GM18505 (cell line): ENCODE data around the gene PTPRO.

Experiments used
- ATAC-seq: cut with Tn5 transposase; IDR thresholded peaks from one replicate; pipeline ENCODE4 v1.9.1; 2021; ENCODE audit not compliant: unreplicated experiment
- POLR2A ChIP-seq: IDR thresholded peaks from 4 replicates; pipeline ENCODE4 v1.6.1; 2011; ENCODE audit warnings: borderline replicate concordance; ENCODE audit not compliant: insufficient read depth, insufficient read length; ENCODE audit errors: extremely low read depth

Gene PTPRO

GRCh38 chr12:15561396-15561795 is 239.1 kb downstream of the PTPRO start:
- no peak for TF ChIP-seq POLR2A
- ATAC-seq: no peak

GRCh38 chr12:15562263-15562662 is 240.0 kb downstream of the PTPRO start:
- TF ChIP-seq POLR2A: no peak
- no peak for ATAC-seq

GRCh38 chr12:15563663-15564062 is 241.4 kb downstream of the PTPRO start:
- ATAC-seq: no peak
- TF ChIP-seq POLR2A: no peak

- no peak for ATAC-seq
- no peak for TF ChIP-seq POLR2A
Observed at GRCh38 chr12:15574353-15574752, 252.0 kb downstream of the PTPRO start.

GRCh38 chr12:15575671-15576541 is 253.6 kb downstream of the PTPRO start:
- no peak for ATAC-seq
- no peak for TF ChIP-seq POLR2A

- no peak for ATAC-seq
- no peak for TF ChIP-seq POLR2A
Observed at GRCh38 chr12:15580431-15580830, 258.1 kb downstream of the PTPRO start.

GRCh38 chr12:15581006-15581405 is 258.7 kb downstream of the PTPRO start:
- TF ChIP-seq POLR2A: no peak
- no peak for ATAC-seq

GRCh38 chr12:15583804-15584203 is 261.5 kb downstream of the PTPRO start:
- ATAC-seq: no peak
- TF ChIP-seq POLR2A: no peak

- ATAC-seq: no peak
Observed at GRCh38 chr12:15584366-15585041, 262.2 kb downstream of the PTPRO start.

GRCh38 chr12:15589328-15590032 is 267.2 kb downstream of the PTPRO start:
- no peak for ATAC-seq
- no peak for TF ChIP-seq POLR2A

More at GRCh38 chr12:15584366-15585041, 262.2 kb downstream of the PTPRO start:
- TF ChIP-seq POLR2A: no peak

- peak; percentile 95 for ATAC-seq
- TF ChIP-seq POLR2A: no peak
Observed at GRCh38 chr12:15590180-15590826, 268.0 kb downstream of the PTPRO start.

GRCh38 chr12:15591811-15592210 is 269.5 kb downstream of the PTPRO start:
- TF ChIP-seq POLR2A: no peak
- no peak for ATAC-seq

- TF ChIP-seq POLR2A: no peak
- ATAC-seq: no peak
Observed at GRCh38 chr12:15592934-15593333, 270.6 kb downstream of the PTPRO start.
